ENCODE data around the gene CYP27C1. TPM values are rescaled to one million over a fixed set of nuclear protein-coding genes. Genes with fewer than 3 reads are reported as not detected.

Gene CYP27C1
- total RNA-seq, 1 donor, result 2.2 TPM

- no peaks in the 10 kb centered on the region for H3K9me3 ChIP-seq (ENCODE audit: low read depth, low read length)
- no peak for DNase-seq (ENCODE audit: insufficient read length, low spot score, missing footprints)
These were observed 11.8 kb downstream of the CYP27C1 start for GRCh38 chr2:127208313-127208712.

GRCh38 chr2:127205218-127206125, 14.6 kb downstream of the CYP27C1 start:
- Histone ChIP-seq H3K4me1 (ENCODE audit: insufficient read depth, low read length) (no peaks in the 10 kb centered on the region), H3K27ac (ENCODE audit: low read depth, low read length) (no peak overlapping the region), H3K4me3 (ENCODE audit: insufficient read depth, low read length) (no peak overlapping the region), H3K79me2 (ENCODE audit: insufficient read depth, low read length) (no peaks in the 10 kb centered on the region), H3K36me3 (ENCODE audit: insufficient read depth, low read length) (no peaks in the 10 kb centered on the region), H4K20me1 (ENCODE audit: insufficient read depth, low read length) (no peaks in the 10 kb centered on the region), H2AFZ (ENCODE audit: low read length) (no peak overlapping the region), H3K9me3 (ENCODE audit: low read depth, low read length) (no peaks in the 10 kb centered on the region), H3K4me2 (ENCODE audit: insufficient read depth, low read length) (peak overlapping the region; percentile 13), H3K27me3 (ENCODE audit: insufficient read depth, low read length) (no peaks in the 10 kb centered on the region)
- no peak for DNase-seq (ENCODE audit: insufficient read length, low spot score, missing footprints)
- TF ChIP-seq CTCF (IDR thresholded peaks at IDR 0.05; ENCODE audit: extremely low read depth, low read depth, low read length), result no peak

More at GRCh38 chr2:127208313-127208712, 11.8 kb downstream of the CYP27C1 start:
- no peaks in the 10 kb centered on the region for H3K36me3 ChIP-seq (ENCODE audit: insufficient read depth, low read length)
- no peak overlapping the region for H3K27ac ChIP-seq (ENCODE audit: low read depth, low read length)
- H2AFZ ChIP-seq (ENCODE audit: low read length), result no peak overlapping the region
- H3K27me3 ChIP-seq (ENCODE audit: insufficient read depth, low read length), result no peaks in the 10 kb centered on the region
- H3K4me3 ChIP-seq (ENCODE audit: insufficient read depth, low read length), result no peak overlapping the region
- no peaks in the 10 kb centered on the region for H3K4me1 ChIP-seq (ENCODE audit: insufficient read depth, low read length)
- no peak overlapping the region for H3K4me2 ChIP-seq (ENCODE audit: insufficient read depth, low read length)
- no peaks in the 10 kb centered on the region for H3K79me2 ChIP-seq (ENCODE audit: insufficient read depth, low read length)
- no peaks in the 10 kb centered on the region for H4K20me1 ChIP-seq (ENCODE audit: insufficient read depth, low read length)
- no peak for TF ChIP-seq CTCF (IDR thresholded peaks at IDR 0.05; ENCODE audit: extremely low read depth, low read depth, low read length)

GRCh38 chr2:127201452-127201851, 18.6 kb downstream of the CYP27C1 start:
- Histone ChIP-seq H3K36me3 (ENCODE audit: insufficient read depth, low read length) (no peaks in the 10 kb centered on the region), H3K4me1 (ENCODE audit: insufficient read depth, low read length) (no peaks in the 10 kb centered on the region), H4K20me1 (ENCODE audit: insufficient read depth, low read length) (no peaks in the 10 kb centered on the region), H3K27ac (ENCODE audit: low read depth, low read length) (no peak overlapping the region), H3K4me3 (ENCODE audit: insufficient read depth, low read length) (no peak overlapping the region), H3K9me3 (ENCODE audit: low read depth, low read length) (no peaks in the 10 kb centered on the region), H3K4me2 (ENCODE audit: insufficient read depth, low read length) (no peak overlapping the region), H3K79me2 (ENCODE audit: insufficient read depth, low read length) (no peaks in the 10 kb centered on the region), H2AFZ (ENCODE audit: low read length) (no peak overlapping the region), H3K27me3 (ENCODE audit: insufficient read depth, low read length) (no peaks in the 10 kb centered on the region)
- no peak for DNase-seq (ENCODE audit: insufficient read length, low spot score, missing footprints)
- no peak for TF ChIP-seq CTCF (IDR thresholded peaks at IDR 0.05; ENCODE audit: extremely low read depth, low read depth, low read length)

DNA sequence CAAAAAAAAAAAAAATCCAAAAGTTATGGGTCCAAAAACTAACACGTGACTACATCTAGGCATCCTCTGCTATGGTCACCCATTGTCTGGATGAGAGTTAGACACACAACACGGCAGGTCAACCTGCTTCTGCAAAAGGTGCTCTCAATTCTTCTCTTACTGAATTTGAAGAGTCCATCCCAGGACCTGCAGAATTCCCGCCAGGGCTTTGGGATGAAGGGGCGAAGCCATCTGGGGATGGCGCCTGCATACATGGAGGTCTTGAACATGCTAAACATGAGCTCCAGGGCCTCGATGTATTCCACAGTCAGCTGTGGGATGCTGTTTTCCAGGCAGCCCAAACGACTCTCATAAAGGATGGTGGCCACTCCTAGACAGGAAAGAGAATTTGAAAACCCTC, 19.1 kb downstream of the CYP27C1 start:
- H2AFZ ChIP-seq (ENCODE audit: low read length), result no peak overlapping the region
- H3K4me3 ChIP-seq (ENCODE audit: insufficient read depth, low read length), result no peak overlapping the region
- no peak overlapping the region for H3K27ac ChIP-seq (ENCODE audit: low read depth, low read length)
- H3K27me3 ChIP-seq (ENCODE audit: insufficient read depth, low read length), result no peaks in the 10 kb centered on the region
- DNase-seq (ENCODE audit: insufficient read length, low spot score, missing footprints), result no peak
- H3K36me3 ChIP-seq (ENCODE audit: insufficient read depth, low read length), result no peaks in the 10 kb centered on the region
- H4K20me1 ChIP-seq (ENCODE audit: insufficient read depth, low read length), result no peaks in the 10 kb centered on the region
- H3K9me3 ChIP-seq (ENCODE audit: low read depth, low read length), result no peaks in the 10 kb centered on the region
- no peak overlapping the region for H3K4me2 ChIP-seq (ENCODE audit: insufficient read depth, low read length)
- no peaks in the 10 kb centered on the region for H3K4me1 ChIP-seq (ENCODE audit: insufficient read depth, low read length)
- no peaks in the 10 kb centered on the region for H3K79me2 ChIP-seq (ENCODE audit: insufficient read depth, low read length)
- no peak for TF ChIP-seq CTCF (IDR thresholded peaks at IDR 0.05; ENCODE audit: extremely low read depth, low read depth, low read length)
